Fibroblast of skin of right biceps (primary cell): ENCODE results near the gene KCTD10.
"Not testable (repeated sequence)": the region's sequence is repeated elsewhere in the genome, so short reads cannot be mapped to it uniquely, and the experiment has no call there.

Experiments used
- DNase-seq: peaks from one replicate; pipeline ENCODE4 v3.0.0-alpha.2; 2013

KCTD10 gene

GRCh38 chr12:109493938-109494337 lies 16.8 kb upstream of the KCTD10 start:
- DNase-seq, result no peak

GRCh38 chr12:109493090-109493489 lies 16.0 kb upstream of the KCTD10 start:
- DNase-seq, result no peak

- DNase-seq, result no peak
Measured at GRCh38 chr12:109492371-109492770, 15.3 kb upstream of the KCTD10 start.

- no peak for DNase-seq
Measured at GRCh38 chr12:109491671-109492070, 14.6 kb upstream of the KCTD10 start.

- DNase-seq, result no peak
Measured at GRCh38 chr12:109489955-109490565, 13.0 kb upstream of the KCTD10 start.

GRCh38 chr12:109489016-109489954 lies 12.2 kb upstream of the KCTD10 start:
- DNase-seq, result no peak

- no peak for DNase-seq
Measured at GRCh38 chr12:109488051-109488665, 11.1 kb upstream of the KCTD10 start.

- no peak for DNase-seq
Measured at GRCh38 chr12:109487181-109488050, 10.3 kb upstream of the KCTD10 start.

GRCh38 chr12:109485201-109485600 lies 8.1 kb upstream of the KCTD10 start:
- no peak for DNase-seq

- no peak for DNase-seq
Measured at GRCh38 chr12:109483346-109483745, 6.2 kb upstream of the KCTD10 start.

GRCh38 chr12:109482894-109483293 lies 5.8 kb upstream of the KCTD10 start:
- no peak for DNase-seq

GRCh38 chr12:109482491-109482890 lies 5.4 kb upstream of the KCTD10 start:
- DNase-seq, result no peak

GRCh38 chr12:109481863-109482262 lies 4.8 kb upstream of the KCTD10 start:
- no peak for DNase-seq

GRCh38 chr12:109480356-109480755 lies 3.3 kb upstream of the KCTD10 start:
- no peak for DNase-seq

GRCh38 chr12:109479761-109480160 lies 2.7 kb upstream of the KCTD10 start:
- no peak for DNase-seq

- DNase-seq, result no peak
Measured at GRCh38 chr12:109477963-109478315, 839 bp upstream of the KCTD10 start.

- DNase-seq, result no peak
Measured at GRCh38 chr12:109476807-109477184, 304 bp downstream of the KCTD10 start.

- DNase-seq, result peak; percentile 26
Measured at GRCh38 chr12:109475993-109476806, 900 bp downstream of the KCTD10 start.

GRCh38 chr12:109475121-109475520 lies 2.0 kb downstream of the KCTD10 start:
- DNase-seq, result no peak

GRCh38 chr12:109473526-109474270 lies 3.4 kb downstream of the KCTD10 start:
- not testable (repeated sequence) for DNase-seq

- DNase-seq, result no peak
Measured at GRCh38 chr12:109473006-109473405, 4.1 kb downstream of the KCTD10 start.
